SHP77 (cell line): ENCODE results near the gene SSR1.
"Not testable (repeated sequence)": the region's sequence is repeated elsewhere in the genome, so short reads cannot be mapped to it uniquely, and the experiment has no call there.

Experiments used
- DNase-seq, 2 experiments: peaks; one replicate each; lab custom pipeline; 2025; lab: John Stamatoyannopoulos, UW

The SSR1 gene

GRCh38 chr6:7312616-7313504, at the start of gene SSR1:
TSS of gene SSR1 (minus strand) at chr6:7313199. CDS start at chr6:7313120, 79 bp downstream.
- DNase-seq: peak; percentile 94 to 97

GRCh38 chr6:7351916-7352315, 38.9 kb upstream of the SSR1 start:
- not testable (repeated sequence) for DNase-seq

- not testable (repeated sequence) for DNase-seq
Measured at GRCh38 chr6:7350591-7350990, 37.6 kb upstream of the SSR1 start.

GRCh38 chr6:7347551-7347997, 34.6 kb upstream of the SSR1 start:
- DNase-seq: peak; percentile 6 to 19

- not testable (repeated sequence) for DNase-seq
Measured at GRCh38 chr6:7344773-7345450, 31.9 kb upstream of the SSR1 start.

GRCh38 chr6:7343546-7344475, 30.8 kb upstream of the SSR1 start:
- peak; percentile 27 to 28 for DNase-seq

GRCh38 chr6:7341989-7342742, 29.2 kb upstream of the SSR1 start:
- peak; percentile 69 to 83 for DNase-seq

GRCh38 chr6:7341271-7341670, 28.3 kb upstream of the SSR1 start:
- no peak for DNase-seq

- peak; percentile 40 to 41 for DNase-seq
Measured at GRCh38 chr6:7339007-7339732, 26.2 kb upstream of the SSR1 start.

- DNase-seq: no peak
Measured at GRCh38 chr6:7338031-7338430, 25.0 kb upstream of the SSR1 start.

GRCh38 chr6:7335519-7335918, 22.5 kb upstream of the SSR1 start:
- no peak for DNase-seq

- DNase-seq: no peak
Measured at GRCh38 chr6:7334685-7335084, 21.7 kb upstream of the SSR1 start.

GRCh38 chr6:7332090-7332745, 19.2 kb upstream of the SSR1 start:
- DNase-seq: no peak

- no peak for DNase-seq
Measured at GRCh38 chr6:7331452-7331851, 18.5 kb upstream of the SSR1 start.

- no peak for DNase-seq
Measured at GRCh38 chr6:7328243-7328642, 15.2 kb upstream of the SSR1 start.

- DNase-seq: no peak
Measured at GRCh38 chr6:7325750-7326149, 12.8 kb upstream of the SSR1 start.

GRCh38 chr6:7324520-7324919, 11.5 kb upstream of the SSR1 start:
- DNase-seq: no peak

- DNase-seq: no peak
Measured at GRCh38 chr6:7323074-7323473, 10.1 kb upstream of the SSR1 start.

- DNase-seq: not testable (repeated sequence)
Measured at GRCh38 chr6:7321866-7322265, 8.9 kb upstream of the SSR1 start.

GRCh38 chr6:7319406-7319805, 6.4 kb upstream of the SSR1 start:
- DNase-seq: not testable (repeated sequence)
